ENCODE measurements around the gene ENTR1. TPM values are rescaled to one million over a fixed set of nuclear protein-coding genes. Genes with fewer than 3 reads are reported as not detected.

Gene ENTR1
- total and polyA plus RNA-seq, 2 of the 4 experiments (the other 2 are of a cell fraction), result 14.5 to 37.3 TPM

- no peaks in the 10 kb centered on the region for H4K20me1 ChIP-seq (ENCODE audit: insufficient read depth, low read length)
- H2AK9ac ChIP-seq (replicated peaks; ENCODE audit: low read depth, low read length, poor library complexity), result no peak overlapping the region
- no peak for DNase-seq
- no peak overlapping the region for H3K23ac ChIP-seq (ENCODE audit: low read depth, low read length)
- POLR2A ChIA-PET (ENCODE audit: unreplicated experiment), result no interaction called here
- TF ChIP-seq MXI1 (IDR thresholded peaks at IDR 0.05; ENCODE audit: borderline replicate concordance, low read depth, low read length), result no peak
- no peak for TF ChIP-seq SMC3 (IDR thresholded peaks at IDR 0.05; ENCODE audit: low read depth, low read length)
- no peak for TF ChIP-seq MAZ (IDR thresholded peaks at IDR 0.05; ENCODE audit: borderline replicate concordance, low read depth, low read length)
- no peak for TF ChIP-seq FOS (IDR thresholded peaks at IDR 0.05; ENCODE audit: low read depth, low read length)
- H4K5ac ChIP-seq (ENCODE audit: low read depth, low read length), result no peak overlapping the region
- no peak overlapping the region for H3K4me2 ChIP-seq (ENCODE audit: low read depth, low read length)
- no peak overlapping the region for H2AK5ac ChIP-seq (ENCODE audit: low read depth, low read length)
- no peak overlapping the region for H2BK120ac ChIP-seq (ENCODE audit: low read depth, low read length)
- in situ Hi-C loops (cut with MboI; ENCODE audit: low sequenced_read_pairs) (no loop called here), intact Hi-C loops (cut with micrococcal nuclease) (no loop called here), dilution Hi-C loops (cut with HindIII; ENCODE audit: low sequenced_read_pairs, unreplicated experiment) (no loop called here)
- no peak overlapping the region for H3K4me3 ChIP-seq (ENCODE audit: insufficient read depth, low read depth, low read length)
- ATAC-seq (ENCODE audit: low read depth), result no peak
- no peaks in the 10 kb centered on the region for H3K36me3 ChIP-seq (ENCODE audit: control insufficient read depth, insufficient read depth, low read length)
- H4K8ac ChIP-seq (ENCODE audit: low read depth in 2 of 2, low read length in 2 of 2), result no peak overlapping the region
- H3K56ac ChIP-seq (ENCODE audit: extremely low read depth, insufficient read depth, low read length), result no peak overlapping the region
- no peak overlapping the region for H3K14ac ChIP-seq (replicated peaks; ENCODE audit: low read depth, low read length)
- 90% methylated on average over 2 of the region's 9 CpGs; no CpG with 5 or more reads in 1 of the 2 experiments for WGBS, 2 experiments (ENCODE audit: extremely low coverage in 2 of 2, insufficient read length in 1 of 2)
- H2AFZ ChIP-seq (replicated peaks; ENCODE audit: low read length, poor library complexity), result no peak overlapping the region
- CTCF ChIA-PET, result no interaction called here
- no peak overlapping the region for H3K27ac ChIP-seq (ENCODE audit: insufficient read depth, low read length)
- H3K9me1 ChIP-seq (ENCODE audit: insufficient read depth, low read length), result peaks cover 7% of the 10 kb centered on the region
- H4K91ac ChIP-seq (ENCODE audit: insufficient read depth, low read depth, low read length), result no peak overlapping the region
- H3K27me3 ChIP-seq (ENCODE audit: control insufficient read depth, insufficient read depth, low read length), result no peaks in the 10 kb centered on the region
- H3K18ac ChIP-seq (ENCODE audit: low read depth, low read length), result no peak overlapping the region
- peaks cover 16% of the 10 kb centered on the region for H3K4me1 ChIP-seq (ENCODE audit: control insufficient read depth, insufficient read depth, low read length)
- no TSS peak for BruUV-seq (replicated peaks)
- no peak overlapping the region for H2BK20ac ChIP-seq (ENCODE audit: low read depth, low read length)
- H3K9me3 ChIP-seq (ENCODE audit: control insufficient read depth, insufficient read depth, low read length), result no peaks in the 10 kb centered on the region
- no peak overlapping the region for H2BK15ac ChIP-seq (ENCODE audit: low read depth, low read length)
- H2BK5ac ChIP-seq (ENCODE audit: low read depth, low read length, poor library complexity, severe bottlenecking), result no peak overlapping the region
- H3K79me1 ChIP-seq (ENCODE audit: low read depth in 1 of 2, low read length in 2 of 2), result peaks cover 3 to 18% of the 10 kb centered on the region in 2 experiments; a peak in 3 of 4 replicates
- no peak overlapping the region for H3K9ac ChIP-seq (ENCODE audit: low read depth, low read length)
- no peak overlapping the region for H3K4ac ChIP-seq (ENCODE audit: low read depth, low read length)
Measured at GRCh38 chr9:136366826-136367225, 43.6 kb downstream of the ENTR1 start.

All from IMR-90 (cell line).